GM18498 (cell line): Measurements from ENCODE around the gene FOXC2.

Source experiments
- ATAC-seq: cut with Tn5 transposase; IDR thresholded peaks from one replicate; pipeline ENCODE4 v1.9.1; 2021; ENCODE audit warnings: mild to moderate bottlenecking, moderate library complexity; ENCODE audit not compliant: unreplicated experiment

Gene FOXC2

GRCh38 chr16:86571530-86571915 is 4.9 kb downstream of the FOXC2 start:
- no peak for ATAC-seq

- no peak for ATAC-seq
Measured at GRCh38 chr16:86572041-86572521, 5.5 kb downstream of the FOXC2 start.

GRCh38 chr16:86572606-86573005 is 6.0 kb downstream of the FOXC2 start:
- ATAC-seq = no peak

- ATAC-seq = no peak
Measured at GRCh38 chr16:86573215-86573614, 6.6 kb downstream of the FOXC2 start.

GRCh38 chr16:86573646-86574508 is 7.2 kb downstream of the FOXC2 start:
- no peak for ATAC-seq

GRCh38 chr16:86574646-86575045 is 8.0 kb downstream of the FOXC2 start:
- ATAC-seq = no peak

GRCh38 chr16:86575095-86575685 is 8.6 kb downstream of the FOXC2 start:
- no peak for ATAC-seq

- ATAC-seq = no peak
Measured at GRCh38 chr16:86575754-86576557, 9.3 kb downstream of the FOXC2 start.

GRCh38 chr16:86576591-86577313 is 10.1 kb downstream of the FOXC2 start:
- ATAC-seq = no peak

- ATAC-seq = no peak
Measured at GRCh38 chr16:86577314-86577971, 10.8 kb downstream of the FOXC2 start.

- ATAC-seq = no peak
Measured at GRCh38 chr16:86578061-86578599, 11.5 kb downstream of the FOXC2 start, which contains the start of gene FOXL1. Gene FOXL1 (plus strand): TSS chr16:86578549. CDS start chr16:86578724, 175 bp downstream.

GRCh38 chr16:86578611-86579267 is 12.1 kb downstream of the FOXC2 start:
- no peak for ATAC-seq

- ATAC-seq = no peak
Measured at GRCh38 chr16:86579268-86580062, 12.8 kb downstream of the FOXC2 start.

- ATAC-seq = no peak
Measured at GRCh38 chr16:86580063-86580790, 13.6 kb downstream of the FOXC2 start.

- no peak for ATAC-seq
Measured at GRCh38 chr16:86580791-86581170, 14.2 kb downstream of the FOXC2 start.

- ATAC-seq = no peak
Measured at GRCh38 chr16:86581458-86581857, 14.8 kb downstream of the FOXC2 start.

- ATAC-seq = no peak
Measured at GRCh38 chr16:86584071-86584685, 17.5 kb downstream of the FOXC2 start.
